ENCODE measurements around the gene MIEN1. TPM values are rescaled to one million over a fixed set of nuclear protein-coding genes. Genes with fewer than 3 reads are reported as not detected.
"Not testable (repeated sequence)": the region's sequence is repeated elsewhere in the genome, so short reads cannot be mapped to it uniquely, and the experiment has no call there.

Gene MIEN1
- total RNA-seq, 6 donors from 2014 or later: 26.2 to 54.1 (median 43.2) TPM

DNA sequence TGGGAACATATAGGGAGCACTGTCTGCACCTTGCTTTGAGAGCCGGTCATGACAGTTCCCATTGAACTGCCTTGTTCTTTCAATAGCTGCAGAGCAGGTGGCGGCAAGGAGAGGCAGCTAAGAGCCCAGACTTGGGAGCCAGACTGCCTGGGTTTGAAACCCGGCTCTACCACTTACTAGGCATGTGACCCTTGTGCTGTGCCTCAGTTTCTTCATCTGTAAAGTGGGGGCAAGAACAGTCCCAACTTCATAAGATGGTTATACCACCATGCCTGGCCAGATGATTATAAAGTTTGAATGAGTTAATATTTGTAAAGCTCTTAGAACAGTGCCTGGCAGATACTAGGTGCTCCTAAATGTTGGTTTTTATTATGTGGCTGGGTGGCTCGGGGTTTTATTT, 16.1 kb downstream of the MIEN1 start:
- DNase-seq: no peak
- Histone ChIP-seq H3K27ac (no peak overlapping the region), H3K9me3 (no peaks in the 10 kb centered on the region), H3K4me1 (peaks cover 0 to 5% (median 2%) of the 10 kb centered on the region in 4 donors), H3K27me3 (no peaks in the 10 kb centered on the region), H3K36me3 (peaks cover 3 to 91% (median 54%) of the 10 kb centered on the region in 4 donors), H3K4me3 (no peak overlapping the region)
- no peak for ATAC-seq (ENCODE audit: low FRiP score in 2 of 2)
- TF ChIP-seq EP300 (IDR thresholded peaks at IDR 0.05): no peak
- no peak for TF ChIP-seq POLR2A (IDR thresholded peaks at IDR 0.05)
- TF ChIP-seq, protein P1, sequence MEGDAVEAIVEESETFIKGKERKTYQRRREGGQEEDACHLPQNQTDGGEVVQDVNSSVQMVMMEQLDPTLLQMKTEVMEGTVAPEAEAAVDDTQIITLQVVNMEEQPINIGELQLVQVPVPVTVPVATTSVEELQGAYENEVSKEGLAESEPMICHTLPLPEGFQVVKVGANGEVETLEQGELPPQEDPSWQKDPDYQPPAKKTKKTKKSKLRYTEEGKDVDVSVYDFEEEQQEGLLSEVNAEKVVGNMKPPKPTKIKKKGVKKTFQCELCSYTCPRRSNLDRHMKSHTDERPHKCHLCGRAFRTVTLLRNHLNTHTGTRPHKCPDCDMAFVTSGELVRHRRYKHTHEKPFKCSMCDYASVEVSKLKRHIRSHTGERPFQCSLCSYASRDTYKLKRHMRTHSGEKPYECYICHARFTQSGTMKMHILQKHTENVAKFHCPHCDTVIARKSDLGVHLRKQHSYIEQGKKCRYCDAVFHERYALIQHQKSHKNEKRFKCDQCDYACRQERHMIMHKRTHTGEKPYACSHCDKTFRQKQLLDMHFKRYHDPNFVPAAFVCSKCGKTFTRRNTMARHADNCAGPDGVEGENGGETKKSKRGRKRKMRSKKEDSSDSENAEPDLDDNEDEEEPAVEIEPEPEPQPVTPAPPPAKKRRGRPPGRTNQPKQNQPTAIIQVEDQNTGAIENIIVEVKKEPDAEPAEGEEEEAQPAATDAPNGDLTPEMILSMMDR (IDR thresholded peaks at IDR 0.05): no peak
- TF ChIP-seq POLR2AphosphoS5 (IDR thresholded peaks at IDR 0.05): no peak
- 96 to 98% methylated on average over 4 of the region's 4 CpGs for WGBS, 2 donors

DNA sequence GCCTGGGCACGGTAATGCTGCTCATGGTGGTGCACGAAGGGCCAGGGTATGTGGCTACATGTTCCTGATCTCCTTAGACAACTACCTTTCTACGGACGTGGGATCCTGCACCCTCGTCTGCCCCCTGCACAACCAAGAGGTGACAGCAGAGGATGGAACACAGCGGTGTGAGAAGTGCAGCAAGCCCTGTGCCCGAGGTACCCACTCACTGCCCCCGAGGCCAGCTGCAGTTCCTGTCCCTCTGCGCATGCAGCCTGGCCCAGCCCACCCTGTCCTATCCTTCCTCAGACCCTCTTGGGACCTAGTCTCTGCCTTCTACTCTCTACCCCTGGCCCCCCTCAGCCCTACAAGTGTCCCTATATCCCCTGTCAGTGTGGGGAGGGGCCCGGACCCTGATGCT, 18.5 kb downstream of the MIEN1 start:
- 88 to 93% methylated on average over 6 to 10 of the region's 10 CpGs for WGBS, 2 donors
- H3K36me3 ChIP-seq: peaks cover 13 to 93% (median 66%) of the 10 kb centered on the region in 4 donors
- H3K4me3 ChIP-seq: no peak overlapping the region
- TF ChIP-seq POLR2A (IDR thresholded peaks at IDR 0.05) (no peak), EP300 (IDR thresholded peaks at IDR 0.05) (no peak), POLR2AphosphoS5 (IDR thresholded peaks at IDR 0.05) (no peak)
- TF ChIP-seq, protein P1 (IDR thresholded peaks at IDR 0.05): no peak
- H3K27ac ChIP-seq: no peak overlapping the region
- DNase-seq: no peak
- peaks cover 2 to 14% (median 11%) of the 10 kb centered on the region in 4 donors for H3K4me1 ChIP-seq
- no peaks in the 10 kb centered on the region for H3K9me3 ChIP-seq
- no peaks in the 10 kb centered on the region for H3K27me3 ChIP-seq
- no peak for ATAC-seq (ENCODE audit: low FRiP score in 2 of 2)

DNA sequence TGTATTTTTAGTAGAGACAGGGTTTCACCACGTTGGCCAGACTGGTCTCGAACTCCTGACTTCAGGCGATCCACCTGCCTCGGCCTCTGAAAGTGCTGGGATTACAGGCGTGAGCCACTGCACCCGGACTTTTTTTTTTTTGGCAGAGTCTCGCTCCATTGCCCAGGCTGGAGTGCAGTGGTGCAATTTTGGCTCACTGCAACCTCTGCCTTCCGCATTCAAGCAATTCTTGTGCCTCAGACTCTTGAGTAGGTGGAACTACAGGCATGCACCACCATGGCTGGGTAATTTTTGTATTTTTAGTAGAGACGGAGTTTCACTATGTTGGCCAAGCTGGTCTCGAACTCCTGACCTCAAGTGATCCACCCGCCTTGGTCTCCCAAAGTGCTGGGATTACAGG, 19.3 kb downstream of the MIEN1 start:
- WGBS, 2 donors: 87 to 96% methylated on average over 11 of the region's 11 CpGs
- Histone ChIP-seq H3K4me1 (peaks cover 7 to 18% (median 16%) of the 10 kb centered on the region in 4 donors), H3K36me3 (peaks cover 13 to 87% (median 60%) of the 10 kb centered on the region in 4 donors)
- H3K27me3 ChIP-seq; ATAC-seq (ENCODE audit: low FRiP score in 2 of 2); H3K4me3 ChIP-seq; H3K9me3 ChIP-seq; DNase-seq; H3K27ac ChIP-seq: not testable (repeated sequence)

DNA sequence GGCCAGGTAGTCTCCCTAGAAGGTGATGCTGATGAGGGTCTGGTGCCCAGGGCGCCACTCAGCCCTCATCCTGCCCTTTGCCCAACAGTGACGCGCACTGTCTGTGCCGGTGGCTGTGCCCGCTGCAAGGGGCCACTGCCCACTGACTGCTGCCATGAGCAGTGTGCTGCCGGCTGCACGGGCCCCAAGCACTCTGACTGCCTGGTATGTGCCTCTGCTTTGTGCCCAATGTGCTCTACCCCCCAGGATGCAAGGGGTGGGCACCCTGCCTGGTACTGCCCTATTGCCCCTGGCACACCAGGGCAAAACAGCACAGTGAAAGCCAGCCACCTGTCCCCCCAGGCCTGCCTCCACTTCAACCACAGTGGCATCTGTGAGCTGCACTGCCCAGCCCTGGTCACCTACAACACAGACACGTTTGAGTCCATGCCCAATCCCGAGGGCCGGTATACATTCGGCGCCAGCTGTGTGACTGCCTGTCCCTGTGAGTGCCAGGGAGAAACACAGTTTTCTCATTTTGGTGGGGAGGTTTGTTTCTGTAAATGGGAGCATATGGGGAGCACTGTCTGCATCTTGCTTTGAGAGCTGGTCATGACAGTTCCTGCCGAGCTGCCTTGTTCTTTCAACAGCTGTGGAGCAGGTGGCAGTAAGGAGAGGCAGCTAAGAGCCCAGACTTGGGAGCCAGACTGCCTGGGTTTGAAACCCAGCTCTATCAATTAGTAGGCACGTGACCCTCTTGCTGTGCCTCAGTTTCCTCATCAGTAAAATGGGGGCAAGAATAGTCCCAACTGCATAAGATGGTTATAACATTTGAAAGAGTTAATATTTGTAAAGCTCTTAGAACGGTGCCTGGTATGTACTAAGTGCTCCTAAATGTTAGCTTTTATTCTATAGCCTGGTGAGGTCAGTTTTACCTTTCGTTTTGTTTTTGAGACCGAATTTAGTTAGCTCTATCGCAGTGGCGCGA, 20.1 kb downstream of the MIEN1 start:
- H3K36me3 ChIP-seq: peaks cover 13 to 79% (median 52%) of the 10 kb centered on the region in 4 donors
- peaks cover 7 to 23% (median 20%) of the 10 kb centered on the region in 4 donors for H3K4me1 ChIP-seq
- ATAC-seq (ENCODE audit: low FRiP score in 2 of 2) (no peak), DNase-seq (peak in 1 of 2 donors; percentile 65)
- WGBS, 2 donors: 86 to 88% methylated on average over 8 to 20 of the region's 20 CpGs
- H3K9me3 ChIP-seq: no peaks in the 10 kb centered on the region
- TF ChIP-seq EP300 (IDR thresholded peaks at IDR 0.05): no peak
- TF ChIP-seq POLR2A (IDR thresholded peaks at IDR 0.05): no peak
- TF ChIP-seq, protein P1 (IDR thresholded peaks at IDR 0.05): no peak
- TF ChIP-seq POLR2AphosphoS5 (IDR thresholded peaks at IDR 0.05): no peak
- no peak overlapping the region for H3K27ac ChIP-seq
- H3K4me3 ChIP-seq: no peak overlapping the region
- no peaks in the 10 kb centered on the region for H3K27me3 ChIP-seq

DNA sequence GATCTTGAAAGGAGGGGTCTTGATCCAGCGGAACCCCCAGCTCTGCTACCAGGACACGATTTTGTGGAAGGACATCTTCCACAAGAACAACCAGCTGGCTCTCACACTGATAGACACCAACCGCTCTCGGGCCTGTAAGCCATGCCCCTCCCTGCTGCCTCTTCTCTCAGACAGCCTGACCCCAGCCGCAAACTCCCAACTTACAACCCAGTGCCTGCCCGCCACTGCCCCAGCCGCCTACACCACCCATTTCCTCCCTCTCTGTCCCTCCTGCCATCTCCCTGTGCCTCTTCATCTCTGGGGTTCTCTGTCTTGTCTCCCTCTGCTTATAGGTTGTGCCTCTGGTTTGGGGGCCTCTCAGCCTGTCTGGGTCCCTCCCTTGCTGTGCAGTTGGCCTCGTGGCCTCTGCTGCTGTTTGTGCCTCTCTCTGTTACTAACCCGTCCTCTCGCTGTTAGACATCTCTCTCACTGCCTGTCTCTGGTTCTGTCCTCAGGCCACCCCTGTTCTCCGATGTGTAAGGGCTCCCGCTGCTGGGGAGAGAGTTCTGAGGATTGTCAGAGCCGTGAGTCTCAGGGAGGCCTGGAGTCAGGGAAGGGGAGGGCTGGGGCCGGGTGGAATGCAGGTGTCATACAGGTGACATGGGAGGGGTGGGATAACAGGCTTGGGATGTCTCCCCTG, 20.9 kb downstream of the MIEN1 start:
- DNase-seq (no peak), ATAC-seq (ENCODE audit: low FRiP score in 2 of 2) (no peak)
- Histone ChIP-seq H3K4me1 (peaks cover 7 to 31% (median 27%) of the 10 kb centered on the region in 4 donors), H3K27ac (no peak overlapping the region), H3K9me3 (no peaks in the 10 kb centered on the region), H3K4me3 (no peak overlapping the region), H3K27me3 (no peaks in the 10 kb centered on the region), H3K36me3 (peaks cover 13 to 72% (median 48%) of the 10 kb centered on the region in 4 donors)
- 88% methylated on average over 13 to 14 of the region's 14 CpGs for WGBS, 2 donors
- no peak for TF ChIP-seq EP300 (IDR thresholded peaks at IDR 0.05)
- no peak for TF ChIP-seq POLR2A (IDR thresholded peaks at IDR 0.05)
- TF ChIP-seq, protein P1 (IDR thresholded peaks at IDR 0.05): no peak
- TF ChIP-seq POLR2AphosphoS5 (IDR thresholded peaks at IDR 0.05): no peak

Measured in upper lobe of left lung (tissue), 6 donors.